Skeletal muscle cell (primary cell): ENCODE data around the gene SAMD11.
A peak's percentile ranks its signal among the peaks of the same experiment; 100 is the strongest.
"Not testable (repeated sequence)": the region's sequence is repeated elsewhere in the genome, so short reads cannot be mapped to it uniquely, and the experiment has no call there.

Experiments used
- DNase-seq: peaks from one replicate; pipeline ENCODE4 v3.0.0-alpha.2; 2010; ENCODE audit warnings: low read depth
- H3K4me3 ChIP-seq: 2 replicates; pipeline ENCODE4 v1.5.1; 2011; ENCODE audit warnings: low read depth, mild to moderate bottlenecking, control low read depth, low read length, moderate library complexity

SAMD11 gene

GRCh38 chr1:970973-971730 is 47.4 kb downstream of the SAMD11 start:
- no peak overlapping the region for H3K4me3 ChIP-seq
- DNase-seq: no peak

- no peak overlapping the region for H3K4me3 ChIP-seq
- DNase-seq: no peak
Observed at GRCh38 chr1:971751-972506, 48.2 kb downstream of the SAMD11 start.

GRCh38 chr1:972726-973458 is 49.2 kb downstream of the SAMD11 start:
- no peak for DNase-seq
- no peak overlapping the region for H3K4me3 ChIP-seq

GRCh38 chr1:973459-974292 is 50.0 kb downstream of the SAMD11 start:
- H3K4me3 ChIP-seq: no peak overlapping the region
- no peak for DNase-seq

GRCh38 chr1:974293-974640 is 50.5 kb downstream of the SAMD11 start:
- no peak overlapping the region for H3K4me3 ChIP-seq
- no peak for DNase-seq

GRCh38 chr1:974687-975328 is 51.1 kb downstream of the SAMD11 start:
- DNase-seq: no peak
- no peak overlapping the region for H3K4me3 ChIP-seq

GRCh38 chr1:975365-975764 is 51.6 kb downstream of the SAMD11 start:
- DNase-seq: no peak
- H3K4me3 ChIP-seq: no peak overlapping the region

GRCh38 chr1:975896-976683 is 52.4 kb downstream of the SAMD11 start:
- DNase-seq: no peak
- peak overlapping the region; percentile 20 for H3K4me3 ChIP-seq

GRCh38 chr1:976791-977190 is 53.1 kb downstream of the SAMD11 start:
- not testable (repeated sequence) for DNase-seq, H3K4me3 ChIP-seq

- DNase-seq: no peak
- H3K4me3 ChIP-seq: no peak overlapping the region
Observed at GRCh38 chr1:978069-978834, 54.5 kb downstream of the SAMD11 start.

- no peak for DNase-seq
- H3K4me3 ChIP-seq: no peak overlapping the region
Observed at GRCh38 chr1:978835-979743, 55.4 kb downstream of the SAMD11 start.

- no peak overlapping the region for H3K4me3 ChIP-seq
- DNase-seq: no peak
Observed at GRCh38 chr1:979744-980072, 56.0 kb downstream of the SAMD11 start.

- H3K4me3 ChIP-seq: no peak overlapping the region
- no peak for DNase-seq
Observed at GRCh38 chr1:980137-980571, 56.4 kb downstream of the SAMD11 start.

- no peak overlapping the region for H3K4me3 ChIP-seq
- DNase-seq: no peak
Observed at GRCh38 chr1:980602-981395, 57.1 kb downstream of the SAMD11 start.

- no peak overlapping the region for H3K4me3 ChIP-seq
- no peak for DNase-seq
Observed at GRCh38 chr1:981491-981954, 57.8 kb downstream of the SAMD11 start.
